HepG2 (cell line): Measurements from ENCODE around the gene EID1. TPM values are rescaled to one million over a fixed set of nuclear protein-coding genes. Genes with fewer than 3 reads are reported as not detected.

Experiments used
- ATAC-seq: fragments of 200-7000 bp; cut with Tn5 transposase; 3 replicates; pipeline ENCODE4 v1.9.1; 2020; ENCODE audit warnings: mild to moderate bottlenecking, moderate library complexity
- BruUV-seq: library from RNA; stranded (reverse); fragments of 400-500 nt; replicated peaks from 2 replicates; lab custom pipeline; 2021; lab: Mats Ljungman, UMichigan
- CTCF ChIA-PET: fragments of 300-600 bp; formaldehyde crosslinking; extraction: SDS; loops from one replicate; lab custom pipeline; 2021; ENCODE audit warnings: low total read pairs, inconsistent platforms, low intra/inter-chr PET ratio; lab: Yijun Ruan, JAX
- POLR2A ChIA-PET: fragments of 350-600 bp; sonication (Branson Sonifier 250); formaldehyde crosslinking; loops from one replicate; lab custom pipeline; 2020; ENCODE audit warnings: antibody characterized with exemption, inconsistent platforms; lab: Yijun Ruan, JAX
- DNase-seq: peaks from one replicate; pipeline ENCODE4 v3.0.0-alpha.2; 2015; ENCODE audit warnings: low spot score
- FAIRE-seq: peaks from 3 replicates; lab custom pipeline; 2011; peaks lifted over from hg19 to GRCh38; lab: Jason Lieb, UNC
- H2AFZ ChIP-seq: one replicate; pipeline ENCODE4 v1.6.1; 2011; ENCODE audit warnings: low read length, inconsistent platforms
- H3K27ac ChIP-seq: fragments of 300-600 bp; 3 replicates; pipeline ENCODE4 v1.8.0; 2011; ENCODE audit warnings: mixed run types, mild to moderate bottlenecking, mixed read lengths, low read length, inconsistent platforms; ENCODE audit not compliant: insufficient read depth; ENCODE audit errors: extremely low read length
- H3K27me3 ChIP-seq, 2 experiments: fragments of 200-600 bp in 1 of 2; 2 replicates in 1 of 2; 3 replicates in 1 of 2; pipeline versions ENCODE4 v1.6.0 to v1.8.0; 2011; ENCODE audit warnings: low read length in 2 of 2, mild to moderate bottlenecking in 2 of 2, moderate library complexity in 2 of 2, inconsistent platforms in 1 of 2; ENCODE audit not compliant: insufficient read depth in 2 of 2, control insufficient read depth in 1 of 2
- H3K36me3 ChIP-seq, 2 experiments: fragments of 200-600 bp in 1 of 2; replicated peaks in 1 of 2; 2 replicates in 1 of 2; 3 replicates in 1 of 2; pipeline versions ENCODE4 v1.5.1 to v1.8.0; 2011; ENCODE audit warnings: low read length in 2 of 2, inconsistent platforms in 1 of 2; ENCODE audit not compliant: insufficient read depth in 2 of 2, control insufficient read depth in 1 of 2
- H3K4me1 ChIP-seq: 2 replicates; pipeline ENCODE4 v1.5.1; 2012; ENCODE audit warnings: low read length, inconsistent platforms; ENCODE audit not compliant: insufficient read depth
- H3K4me2 ChIP-seq: 2 replicates; pipeline ENCODE4 v1.6.0; 2011; ENCODE audit warnings: low read depth, low read length, inconsistent platforms
- H3K4me3 ChIP-seq, 3 experiments: fragments of 200-600 bp in 1 of 3; sonication (generic), shearing (Covaris generic) in 1 of 3; replicated peaks in 1 of 3; 2 replicates each; pipeline ENCODE4 v1.5.1; 2011 to 2016; ENCODE audit warnings: low read length in 3 of 3, inconsistent platforms in 2 of 3, low read depth in 2 of 3, mild to moderate bottlenecking in 2 of 3, control low read depth in 1 of 3, mixed read lengths in 1 of 3; ENCODE audit not compliant: insufficient read depth in 1 of 3
- H3K79me2 ChIP-seq: one replicate; pipeline ENCODE4 v1.6.1; 2011; ENCODE audit warnings: low read length, inconsistent platforms; ENCODE audit not compliant: insufficient read depth
- H3K9ac ChIP-seq: 2 replicates; pipeline ENCODE4 v1.6.0; 2011; ENCODE audit warnings: mild to moderate bottlenecking, low read depth, low read length, inconsistent platforms; ENCODE audit not compliant: insufficient read depth
- H3K9me3 ChIP-seq: 2 replicates; pipeline ENCODE4 v1.5.1; 2012; ENCODE audit warnings: mild to moderate bottlenecking, low read length
- H4K20me1 ChIP-seq: 2 replicates; pipeline ENCODE4 v1.6.0; 2011; ENCODE audit warnings: inconsistent platforms, mild to moderate bottlenecking, low read length, moderate library complexity; ENCODE audit not compliant: insufficient read depth
- ATF7 ChIP-seq, 2 experiments: fragments of 450-650 bp in 1 of 2; sonication (generic) in 1 of 2; formaldehyde crosslinking in 1 of 2; IDR thresholded peaks; 2 replicates each; pipeline versions ENCODE4 v1.4.0 to v1.6.1; 2016 to 2020; ENCODE audit warnings: antibody characterized with exemption in 1 of 2, mild to moderate bottlenecking in 1 of 2, missing genetic modification reagents in 1 of 2
- CREB1 ChIP-seq, 2 experiments: fragments of 450-650 bp in 1 of 2; IDR thresholded peaks; 2 replicates each; pipeline ENCODE4 v1.6.1; 2016 to 2017; ENCODE audit warnings: control low read depth in 1 of 2, mild to moderate bottlenecking in 1 of 2, missing compliant biosample characterization in 1 of 2, missing genetic modification characterization in 1 of 2
- FOSL2 ChIP-seq: sonication (generic); formaldehyde crosslinking; IDR thresholded peaks from 2 replicates; pipeline ENCODE4 v1.4.0; 2020; ENCODE audit warnings: missing genetic modification reagents
- JARID2 ChIP-seq: sonication (generic); formaldehyde crosslinking; IDR thresholded peaks from 2 replicates; pipeline ENCODE4 v1.8.1; 2023; ENCODE audit warnings: missing genetic modification reagents, inconsistent platforms; ENCODE audit not compliant: insufficient replicate concordance
- MNT ChIP-seq: fragments of 450-650 bp; IDR thresholded peaks from 2 replicates; pipeline ENCODE4 v1.6.1; 2016
- PATZ1 ChIP-seq: sonication (generic); formaldehyde crosslinking; IDR thresholded peaks from 2 replicates; pipeline ENCODE4 v1.4.0; 2020; ENCODE audit warnings: missing genetic modification reagents
- RBAK ChIP-seq: sonication (generic); formaldehyde crosslinking; IDR thresholded peaks from 2 replicates; pipeline ENCODE4 v1.5.1; 2020; ENCODE audit warnings: mild to moderate bottlenecking, missing genetic modification reagents
- ZNF12 ChIP-seq: sonication (generic); formaldehyde crosslinking; IDR thresholded peaks from 2 replicates; pipeline ENCODE4 v1.5.0; 2020; ENCODE audit warnings: missing genetic modification reagents
- ZNF678 ChIP-seq: sonication (generic); formaldehyde crosslinking; IDR thresholded peaks from 2 replicates; pipeline ENCODE4 v1.4.0; 2020; ENCODE audit warnings: mild to moderate bottlenecking, missing genetic modification reagents
- ZNF782 ChIP-seq: sonication (generic); formaldehyde crosslinking; IDR thresholded peaks from 2 replicates; pipeline ENCODE4 v1.4.0; 2020; ENCODE audit warnings: missing genetic modification reagents, mild to moderate bottlenecking, borderline replicate concordance
- ZSCAN31 ChIP-seq: sonication (generic); formaldehyde crosslinking; IDR thresholded peaks from 2 replicates; pipeline ENCODE4 v1.5.0; 2020; ENCODE audit warnings: low read depth, mild to moderate bottlenecking, missing genetic modification reagents
- WGBS: methylation state at CpG from one replicate; pipeline ENCODE4 v1.1.6; 2017; ENCODE audit warnings: low lambda C conversion rate; 5-methylcytosine and 5-hydroxymethylcytosine counted together
- in situ Hi-C: cut with HindIII; loops from 2 replicates; pipeline ENCODE4 v1.10.0; 2017; ENCODE audit warnings: low pct_unique_long_range_greater_than_20kb; ENCODE audit not compliant: extremely low pct_ligation_motif_present
- intact Hi-C: fragments of 100-400 bp; cut with micrococcal nuclease; formaldehyde crosslinking; loops from one replicate; pipeline ENCODE4 v1.10.0; 2022; ENCODE audit not compliant: unreplicated experiment
- polyA plus RNA-seq, 8 experiments: library from polyadenylated mRNA; depleted of rRNA in 3 of 8; stranded (reverse) in 7 of 8; unstranded in 1 of 8; fragments of >200 nt; fragmentation: Illumina TruSeq in 4 of 8; extraction: Trizol in 4 of 8; gene quantifications; 2 replicates each; pipeline versions ENCODE4 v1.2.1 to v1.2.3, GENCODE V29; 2011 to 2016; ENCODE audit warnings: low read depth in 4 of 8, missing spikeins in 1 of 8, mixed read lengths in 1 of 8; ENCODE audit not compliant: insufficient read depth in 1 of 8
- total RNA-seq, 5 experiments: library from RNA; depleted of rRNA; stranded (reverse); fragments of >200 nt; fragmentation: Illumina TruSeq; extraction: Trizol; gene quantifications; 2 replicates each; pipeline ENCODE4 v1.2.3, GENCODE V29; 2016; ENCODE audit warnings: low read depth in 1 of 5

EID1 gene
- total and polyA plus RNA-seq, 2 of the 13 experiments (the other 11 are each of a cell fraction or from before 2014, with no cell fraction given): 2.2 to 5.4 TPM

- H3K9me3 ChIP-seq: no peaks in the 10 kb centered on the region
- CTCF ChIA-PET: no interaction called here
- H3K36me3 ChIP-seq: no peaks in the 10 kb centered on the region
- in situ Hi-C loops (no loop called here), intact Hi-C loops (no loop called here)
- FAIRE-seq: no peak
- H3K4me3 ChIP-seq: no peak overlapping the region
- no peak for TF ChIP-seq ZNF12 (CRISPR knock-in tag)
- TF ChIP-seq ATF7 (IDR thresholded peaks at IDR 0.05): peak; percentile 49; the same call in 1 of the 2 replicates
- TF ChIP-seq ATF7 (CRISPR knock-in tag; IDR thresholded peaks at IDR 0.05): no peak
- TF ChIP-seq FOSL2 (CRISPR knock-in tag): peak; percentile 67
- no peak for TF ChIP-seq ZSCAN31 (CRISPR knock-in tag)
- TF ChIP-seq CREB1 (IDR thresholded peaks at IDR 0.05): peak; percentile 57; the same call in 1 of the 2 replicates
- no peak for TF ChIP-seq CREB1 (CRISPR knock-in tag; IDR thresholded peaks at IDR 0.05)
- no peak for TF ChIP-seq ZNF678 (CRISPR knock-in tag)
- no peak for TF ChIP-seq MNT
- TF ChIP-seq PATZ1: no peak
- no peak for TF ChIP-seq RBAK (CRISPR knock-in tag)
- no peak for TF ChIP-seq JARID2
- no peak for TF ChIP-seq ZNF782 (CRISPR knock-in tag)
- H3K9ac ChIP-seq: no peak overlapping the region
- 22% methylated on average over 9 of the region's 9 CpGs for WGBS
- no peaks in the 10 kb centered on the region for H3K79me2 ChIP-seq
- ATAC-seq: no peak
- H3K4me2 ChIP-seq: no peak overlapping the region
- DNase-seq: peak; percentile 29
- no peak overlapping the region for H3K27ac ChIP-seq
- BruUV-seq: no TSS peak
- no peaks in the 10 kb centered on the region for H3K4me1 ChIP-seq
- no peak overlapping the region for H2AFZ ChIP-seq
- no peaks in the 10 kb centered on the region for H4K20me1 ChIP-seq
- POLR2A ChIA-PET: no interaction called here
- H3K27me3 ChIP-seq: no peaks in the 10 kb centered on the region; a peak in 1 of 5 replicates
These were observed 47.8 kb downstream of the EID1 start for GRCh38 chr15:48925714-48926223.
